Stimulated activated CD8-positive, alpha-beta memory T cell treated with anti-CD3 and anti-CD28 coated beads, Interleukin-15, amount 100 ng/mL, for 4 hours (primary cell): ENCODE results near the gene HDAC3.

Experiments
- DNase-seq, 2 donors: peaks; one replicate each; pipeline ENCODE4 v3.0.0-alpha.2; 2020; ENCODE audit warnings: low read depth in 2 of 2

The HDAC3 gene

GRCh38 chr5:141657937-141658545, 21.4 kb upstream of the HDAC3 start:
- no peak for DNase-seq

GRCh38 chr5:141657404-141657803, 20.8 kb upstream of the HDAC3 start:
- DNase-seq, result no peak

GRCh38 chr5:141656396-141656795, 19.7 kb upstream of the HDAC3 start:
- DNase-seq, result no peak

- no peak for DNase-seq
Observed at GRCh38 chr5:141655020-141655419, 18.4 kb upstream of the HDAC3 start.

- DNase-seq, result no peak
Observed at GRCh38 chr5:141654298-141654697, 17.6 kb upstream of the HDAC3 start.

GRCh38 chr5:141651728-141652105, 15.1 kb upstream of the HDAC3 start:
- no peak for DNase-seq

- peak; percentile 61 to 67 for DNase-seq
Observed at GRCh38 chr5:141650851-141651727, 14.4 kb upstream of the HDAC3 start, which contains the start of gene FCHSD1. TSS of gene FCHSD1 (minus strand) at chr5:141651418. CDS start at chr5:141651368, 50 bp downstream.

- no peak for DNase-seq
Observed at GRCh38 chr5:141649972-141650371, 13.3 kb upstream of the HDAC3 start.

GRCh38 chr5:141649056-141649688, 12.5 kb upstream of the HDAC3 start:
- no peak for DNase-seq

GRCh38 chr5:141647851-141648250, 11.2 kb upstream of the HDAC3 start:
- no peak for DNase-seq

GRCh38 chr5:141647242-141647641, 10.6 kb upstream of the HDAC3 start:
- no peak for DNase-seq

- no peak for DNase-seq
Observed at GRCh38 chr5:141646026-141646425, 9.4 kb upstream of the HDAC3 start.

- DNase-seq, result no peak
Observed at GRCh38 chr5:141641634-141642267, 5.1 kb upstream of the HDAC3 start.

- DNase-seq, result no peak
Observed at GRCh38 chr5:141640698-141641097, 4.0 kb upstream of the HDAC3 start.

GRCh38 chr5:141640051-141640415, 3.4 kb upstream of the HDAC3 start:
- no peak for DNase-seq

GRCh38 chr5:141639357-141640050, 2.9 kb upstream of the HDAC3 start:
- DNase-seq, result no peak

- DNase-seq, result no peak
Observed at GRCh38 chr5:141638771-141639170, 2.1 kb upstream of the HDAC3 start.

- DNase-seq, result peak in 1 of 2 donors; percentile 31
Observed at GRCh38 chr5:141637767-141638419, 1.2 kb upstream of the HDAC3 start.

GRCh38 chr5:141637123-141637766, 596 bp upstream of the HDAC3 start:
- DNase-seq, result peak in 1 of 2 donors; percentile 20

- no peak for DNase-seq
Observed at GRCh38 chr5:141636106-141636412, 590 bp downstream of the HDAC3 start.

GRCh38 chr5:141635646-141636045, 1.0 kb downstream of the HDAC3 start:
- no peak for DNase-seq
